Pancreas (tissue), 10 donors: Measurements from ENCODE around the gene NABP1. TPM values are rescaled to one million over a fixed set of nuclear protein-coding genes. Genes with fewer than 3 reads are reported as not detected.

Source experiments
- ATAC-seq, 4 donors: fragments of 200-7000 bp; cut with Tn5 transposase; one replicate each; pipeline versions ENCODE4 v1.8.0 to v1.9.1; 2020; ENCODE audit warnings: mild to moderate bottlenecking in 4 of 4, moderate library complexity in 4 of 4
- DNase-seq, 6 donors: peaks; one replicate each; pipeline ENCODE4 v3.0.0-alpha.2; 2020
- FAIRE-seq: peaks from 2 replicates; lab custom pipeline; 2012; peaks lifted over from hg19 to GRCh38; lab: Jason Lieb, UNC
- H3K27ac ChIP-seq, 4 donors: fragments of 200-600 bp; sonication (generic); 1 replicate in 3 of 4; 2 replicates in 1 of 4; pipeline versions ENCODE4 v1.5.0 to v1.8.0; 2020
- H3K27me3 ChIP-seq, 4 donors: fragments of 200-600 bp; one replicate each; pipeline ENCODE4 v1.8.0; 2021
- H3K36me3 ChIP-seq, 3 donors: fragments of 200-600 bp; sonication (generic) in 1 of 3; one replicate each; pipeline versions ENCODE4 v1.5.0 to v1.8.0; 2020 to 2021
- H3K4me1 ChIP-seq, 3 donors: fragments of 200-600 bp; one replicate each; pipeline ENCODE4 v1.8.0; 2021
- H3K4me3 ChIP-seq, 4 donors: fragments of 200-600 bp; sonication (generic) in 2 of 4; one replicate each; pipeline versions ENCODE4 v1.5.0 to v1.8.0; 2020 to 2021
- H3K9me3 ChIP-seq, 4 donors: fragments of 200-600 bp; one replicate each; pipeline ENCODE4 v1.8.0; 2021
- CTCF ChIP-seq, 4 donors: fragments of 200-600 bp; sonication (generic) in 3 of 4; IDR thresholded peaks; one replicate each; pipeline versions ENCODE4 v1.5.0 to v1.8.0; 2021; ENCODE audit warnings: antibody characterized with exemption in 4 of 4
- WGBS, 2 donors: extraction: QIAGEN DNeasy Blood & Tissue Kit; methylation state at CpG; one replicate each; pipeline ENCODE4 v1.1.7; 2013; 5-methylcytosine and 5-hydroxymethylcytosine counted together
- intact Hi-C, 3 donors: fragments of 100-400 bp; cut with DNase I; formaldehyde crosslinking; loops; one replicate each; pipeline versions ENCODE4 v1.11.1 to v1.14.2; 2022
- polyA plus RNA-seq, 2 donors: library from polyadenylated mRNA; stranded (reverse); fragments of 200-250 nt; gene quantifications; one replicate each; pipeline ENCODE4 v1.2.3, GENCODE V29; 2013
- total RNA-seq, 6 donors: library from RNA; stranded (reverse); fragmentation: NEBNext Ultra II Directional in 4 of 6; extraction: Animal tissue kit (Norgen Biotek cat#: 25700) in 4 of 6; gene quantifications; one replicate each; pipeline versions ENCODE4 v1.2.1 to v1.2.4, GENCODE V29; 2021 to 2023
- donor health status: healthy with polysubstance abuse.
- donor health status: DM: no; HTN: no; CAD: no; lungs with moderate emphysema.
- donor health status: DM: no; HTN: no; CAD: no.
- donor health status: control.
- donor health status: control.
- donor health status: Bipolar disorder and iron deficiency.
- donor health status: DM: yes; HTN: yes; CAD: no.
- donor health status: DM: no; HTN: no; CAD: no.
- donor health status: DM: no; HTN: no; CAD: no.
- donor health status: DM: yes; HTN: yes; CAD: no.

The NABP1 gene
- total and polyA plus RNA-seq, 8 donors, result 2.9 to 12.8 (median 5.0) TPM

DNA sequence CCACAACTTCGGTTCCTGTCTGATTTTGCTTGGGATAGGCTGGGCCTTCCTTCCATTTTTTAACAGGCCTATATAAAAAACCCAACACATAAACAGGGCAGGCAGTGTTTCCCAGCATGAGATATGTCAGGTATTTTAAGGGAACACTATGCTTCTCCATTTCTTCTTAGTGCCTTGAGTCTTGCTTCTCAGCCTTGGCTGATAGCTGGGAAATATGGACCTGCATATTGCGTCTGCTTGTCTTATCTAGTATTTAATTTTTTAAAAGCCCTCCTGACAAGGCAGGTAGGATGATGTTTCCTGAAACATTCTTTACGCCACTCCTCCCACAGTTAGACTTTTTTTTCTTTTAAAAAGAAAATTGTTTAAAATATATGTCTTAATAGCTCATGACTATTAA is 45.5 kb upstream of the NABP1 start:
- H3K27me3 ChIP-seq, result no peaks in the 10 kb centered on the region
- DNase-seq (no peak), ATAC-seq (no peak), FAIRE-seq (no peak)
- no peak overlapping the region for H3K4me3 ChIP-seq
- H3K27ac ChIP-seq, result no peak overlapping the region
- peaks cover 0 to 2% (median 0%) of the 10 kb centered on the region in 3 donors for H3K4me1 ChIP-seq
- intact Hi-C loops, result no loop called here
- TF ChIP-seq CTCF (IDR thresholded peaks at IDR 0.05), result no peak
- no peaks in the 10 kb centered on the region for H3K36me3 ChIP-seq
- H3K9me3 ChIP-seq, result no peaks in the 10 kb centered on the region
- WGBS, 2 donors, result 90 to 91% methylated on average over 3 of the region's 3 CpGs

DNA sequence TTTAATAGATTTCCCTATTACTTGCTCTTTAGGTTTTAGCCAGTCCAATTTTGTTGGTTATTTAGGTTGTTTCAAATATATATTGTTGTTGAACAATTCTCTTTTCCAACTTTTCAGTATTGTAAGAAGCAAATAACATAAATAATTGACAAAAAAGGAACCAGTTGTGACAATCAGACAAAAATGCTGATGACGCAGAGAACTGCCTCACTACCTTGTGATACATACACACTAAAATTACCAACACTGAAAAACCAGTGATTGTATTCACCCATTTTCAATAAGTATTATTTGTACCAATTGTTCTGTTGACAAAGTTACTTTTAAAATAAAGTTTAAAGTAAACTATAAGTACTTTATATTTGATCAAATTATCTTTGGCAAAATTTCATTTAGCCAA is 43.1 kb upstream of the NABP1 start:
- Histone ChIP-seq H3K9me3 (no peaks in the 10 kb centered on the region), H3K27ac (no peak overlapping the region), H3K36me3 (no peaks in the 10 kb centered on the region), H3K4me3 (no peak overlapping the region), H3K4me1 (peaks cover 0 to 13% (median 4%) of the 10 kb centered on the region in 3 donors), H3K27me3 (no peaks in the 10 kb centered on the region)
- FAIRE-seq (no peak), ATAC-seq (no peak), DNase-seq (no peak)
- intact Hi-C loops, result no loop called here
- WGBS, 2 donors, result 96 to 99% methylated on average over 1 of the region's 1 CpG
- no peak for TF ChIP-seq CTCF (IDR thresholded peaks at IDR 0.05)

DNA sequence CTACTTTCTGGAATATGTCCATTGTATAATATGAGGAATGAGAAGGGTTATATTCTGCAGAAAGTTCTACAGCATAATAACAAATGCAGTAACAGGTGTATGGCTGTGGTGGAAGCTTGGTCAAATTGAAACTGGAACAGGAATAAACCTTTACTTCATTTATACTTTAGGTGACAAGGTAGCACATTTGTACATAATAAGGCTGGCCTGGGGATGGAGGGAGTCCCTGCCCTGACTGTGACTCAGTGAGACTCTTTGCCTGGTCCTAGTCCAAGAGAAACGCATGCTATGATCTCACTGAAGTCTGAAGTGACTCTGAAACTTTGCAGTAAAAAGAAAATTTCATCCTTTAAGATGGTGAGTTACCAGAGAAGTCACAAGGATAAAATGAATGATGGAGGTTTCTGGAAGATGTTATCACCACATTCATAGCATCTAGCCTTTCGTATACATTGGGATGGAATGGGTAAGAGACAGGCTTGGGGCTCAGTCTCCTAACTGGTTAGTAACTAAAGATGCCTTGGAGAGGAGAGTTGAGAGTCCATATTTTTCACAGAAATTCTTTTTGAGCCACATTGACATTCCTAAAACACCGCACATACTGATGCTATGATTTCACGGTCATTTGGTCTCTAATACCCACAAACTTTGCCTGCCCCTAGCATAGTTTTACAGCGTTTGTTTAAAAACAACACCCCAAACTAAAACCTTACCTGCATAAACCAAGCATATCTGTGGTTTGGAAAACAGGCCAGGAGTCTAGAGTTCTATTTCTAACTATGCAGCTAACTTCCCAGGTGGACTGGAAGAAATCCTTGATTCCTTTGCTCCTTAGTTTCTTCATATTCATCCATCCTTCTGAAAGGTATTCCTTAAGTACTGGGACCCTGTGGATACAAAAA is 42.4 kb upstream of the NABP1 start:
- Histone ChIP-seq H3K9me3 (no peaks in the 10 kb centered on the region), H3K4me1 (peaks cover 0 to 13% (median 4%) of the 10 kb centered on the region in 3 donors), H3K27me3 (no peaks in the 10 kb centered on the region), H3K27ac (no peak overlapping the region), H3K36me3 (no peaks in the 10 kb centered on the region), H3K4me3 (no peak overlapping the region)
- TF ChIP-seq CTCF (IDR thresholded peaks at IDR 0.05), result no peak
- no peak for ATAC-seq
- intact Hi-C loops, result no loop called here
- WGBS, 2 donors, result 81 to 85% methylated on average over 5 of the region's 5 CpGs
- no peak for DNase-seq
- FAIRE-seq, result no peak

GRCh38 chr2:191636235-191636543 is 41.7 kb upstream of the NABP1 start:
- H3K9me3 ChIP-seq, result no peaks in the 10 kb centered on the region
- no peaks in the 10 kb centered on the region for H3K36me3 ChIP-seq
- intact Hi-C loops, result no loop called here
- no peak overlapping the region for H3K27ac ChIP-seq
- H3K4me3 ChIP-seq, result no peak overlapping the region
- TF ChIP-seq CTCF (IDR thresholded peaks at IDR 0.05), result no peak
- H3K4me1 ChIP-seq, result peaks cover 0 to 13% (median 4%) of the 10 kb centered on the region in 3 donors
- no peaks in the 10 kb centered on the region for H3K27me3 ChIP-seq
- ATAC-seq (no peak), FAIRE-seq (no peak), DNase-seq (no peak)

- H3K27me3 ChIP-seq, result no peaks in the 10 kb centered on the region
- no peak for FAIRE-seq
Measured at GRCh38 chr2:191636586-191636985, 41.4 kb upstream of the NABP1 start.

More at GRCh38 chr2:191636586-191636985, 41.4 kb upstream of the NABP1 start:
- ATAC-seq, result no peak
- intact Hi-C loops, result no loop called here
- 91 to 95% methylated on average over 1 of the region's 1 CpG for WGBS, 2 donors
- TF ChIP-seq CTCF (IDR thresholded peaks at IDR 0.05), result no peak
- H3K4me3 ChIP-seq, result no peak overlapping the region
- H3K4me1 ChIP-seq, result peaks cover 0 to 13% (median 4%) of the 10 kb centered on the region in 3 donors
- no peaks in the 10 kb centered on the region for H3K36me3 ChIP-seq
- H3K27ac ChIP-seq, result no peak overlapping the region
- DNase-seq, result no peak
- no peaks in the 10 kb centered on the region for H3K9me3 ChIP-seq
